Common myeloid progenitor, CD34-positive (primary cell): ENCODE results near the gene KRT2.
"Not testable (repeated sequence)": the region's sequence is repeated elsewhere in the genome, so short reads cannot be mapped to it uniquely, and the experiment has no call there.

Experiments
- CTCF ChIA-PET: fragments of 350-600 bp; sonication (Branson Sonifier 250); formaldehyde crosslinking; loops from one replicate; lab custom pipeline; 2021; ENCODE audit warnings: antibody characterized with exemption; lab: Charles Lee
- POLR2A ChIA-PET: fragments of 350-600 bp; sonication (Branson Sonifier 250); formaldehyde crosslinking; loops from one replicate; lab custom pipeline; 2021; ENCODE audit warnings: antibody characterized with exemption; lab: Charles Lee
- DNase-seq, 3 donors: peaks; one replicate each; pipeline versions ENCODE4 v3.0.0 to v3.0.0-alpha.2; 2013
- H3K27ac ChIP-seq, 2 experiments: 1 replicate in 1 of 2; 2 replicates in 1 of 2; pipeline ENCODE4 v1.7.0; 2013; ENCODE audit warnings: inconsistent platforms in 2 of 2, low read length in 2 of 2, mild to moderate bottlenecking in 2 of 2, low read depth in 1 of 2, moderate library complexity in 1 of 2; ENCODE audit not compliant: severe bottlenecking in 2 of 2, insufficient read depth in 1 of 2, poor library complexity in 1 of 2
- H3K27me3 ChIP-seq, 5 experiments: replicated peaks in 2 of 5; 1 replicate in 3 of 5; 2 replicates in 2 of 5; pipeline versions ENCODE4 v1.6.1 to v1.7.0; 2013; ENCODE audit warnings: low read length in 4 of 5, mild to moderate bottlenecking in 2 of 5, moderate library complexity in 2 of 5, inconsistent platforms in 1 of 5; ENCODE audit not compliant: insufficient read depth in 5 of 5, control insufficient read depth in 4 of 5
- H3K36me3 ChIP-seq, 4 experiments: 1 replicate in 2 of 4; 2 replicates in 2 of 4; pipeline versions ENCODE4 v1.6.1 to v1.7.0; 2013; ENCODE audit warnings: low read length in 3 of 4, control low read depth in 1 of 4, mild to moderate bottlenecking in 1 of 4; ENCODE audit not compliant: control insufficient read depth in 4 of 4, insufficient read depth in 4 of 4
- H3K4me1 ChIP-seq, 4 experiments: 1 replicate in 3 of 4; 2 replicates in 1 of 4; pipeline versions ENCODE4 v1.6.1 to v1.7.1; 2013; ENCODE audit warnings: low read length in 3 of 4, mild to moderate bottlenecking in 3 of 4, control low read depth in 1 of 4, inconsistent platforms in 1 of 4, moderate library complexity in 1 of 4; ENCODE audit not compliant: control insufficient read depth in 4 of 4, insufficient read depth in 4 of 4; ENCODE audit errors: control extremely low read depth in 1 of 4
- H3K4me3 ChIP-seq, 7 experiments: 1 replicate in 4 of 7; 2 replicates in 3 of 7; pipeline versions ENCODE4 v1.5.1 to v1.7.0; 2013; ENCODE audit warnings: mild to moderate bottlenecking in 7 of 7, low read length in 6 of 7, moderate library complexity in 6 of 7, inconsistent platforms in 2 of 7, low read depth in 2 of 7, control low read depth in 1 of 7; ENCODE audit not compliant: insufficient read depth in 4 of 7, control insufficient read depth in 1 of 7; ENCODE audit errors: extremely low read depth in 1 of 7
- H3K9me3 ChIP-seq, 5 experiments: 1 replicate in 4 of 5; 2 replicates in 1 of 5; pipeline versions ENCODE4 v1.6.1 to v1.7.1; 2013; ENCODE audit warnings: low read length in 4 of 5, mild to moderate bottlenecking in 2 of 5, inconsistent platforms in 1 of 5, low read depth in 1 of 5, moderate library complexity in 1 of 5; ENCODE audit not compliant: control insufficient read depth in 4 of 5, insufficient read depth in 2 of 5; ENCODE audit errors: control extremely low read depth in 1 of 5
- WGBS: methylation state at CpG from one replicate; pipeline ENCODE4 v1.1.5; 2013; ENCODE audit not compliant: insufficient coverage; 5-methylcytosine and 5-hydroxymethylcytosine counted together

Gene KRT2

GRCh38 chr12:52669941-52670340, 17.9 kb upstream of the KRT2 start:
- H3K4me1 ChIP-seq, DNase-seq, H3K27ac ChIP-seq, H3K36me3 ChIP-seq, H3K27me3 ChIP-seq, CTCF ChIA-PET, H3K9me3 ChIP-seq, H3K4me3 ChIP-seq, POLR2A ChIA-PET: not testable (repeated sequence)
- WGBS: 100% methylated on average over 2 of the region's 3 CpGs

DNA sequence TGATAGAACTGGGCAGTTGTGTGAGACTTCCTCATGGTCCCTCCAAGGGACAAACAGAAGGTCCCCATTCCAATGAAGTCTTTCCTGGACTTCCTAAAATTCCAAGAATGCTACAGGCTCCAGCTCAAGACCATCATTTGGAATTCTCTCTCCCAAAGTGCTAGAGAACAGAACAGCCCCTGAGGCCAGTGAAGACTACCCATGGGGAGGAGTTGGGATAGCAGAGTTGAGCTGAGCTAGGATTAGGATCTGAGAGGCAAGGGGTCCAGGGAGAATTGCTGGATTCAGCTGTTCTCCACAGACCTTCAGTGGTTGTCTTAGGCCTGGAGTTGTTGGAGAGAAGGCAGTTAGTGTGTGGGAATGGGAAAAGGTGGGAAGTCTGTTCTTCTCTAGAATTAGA, 17.4 kb upstream of the KRT2 start:
- DNase-seq: no peak
- Histone ChIP-seq H3K27me3 (peaks cover 0 to 5% (median 0%) of the 10 kb centered on the region in 5 experiments), H3K36me3 (no peaks in the 10 kb centered on the region), H3K4me3 (no peak overlapping the region), H3K9me3 (no peaks in the 10 kb centered on the region), H3K4me1 (no peaks in the 10 kb centered on the region), H3K27ac (no peak overlapping the region)
- POLR2A ChIA-PET: no interaction called here
- CTCF ChIA-PET: no interaction called here

DNA sequence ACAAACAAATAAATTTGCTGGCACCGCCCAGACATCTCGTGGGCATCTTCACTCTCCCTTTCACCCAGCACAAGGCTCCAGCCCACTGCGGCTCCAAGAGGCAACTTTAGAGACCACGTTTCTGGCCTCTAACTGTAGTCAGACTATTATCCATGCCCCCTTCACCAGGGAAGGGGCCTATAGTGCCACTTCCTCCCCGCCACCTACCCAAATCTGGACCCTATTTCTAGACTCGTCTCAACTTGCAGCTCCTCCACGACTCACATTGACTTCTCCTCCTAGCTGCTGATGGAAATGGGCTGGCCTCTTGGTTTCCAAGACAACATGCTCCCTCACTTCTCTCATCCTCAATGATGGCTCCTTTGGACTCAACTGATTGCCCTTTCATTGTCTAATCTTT, 15.9 kb upstream of the KRT2 start:
- Histone ChIP-seq H3K36me3 (no peaks in the 10 kb centered on the region), H3K9me3 (no peaks in the 10 kb centered on the region), H3K4me1 (peaks cover 0 to 3% (median 0%) of the 10 kb centered on the region in 4 experiments), H3K27ac (no peak overlapping the region), H3K4me3 (no peak overlapping the region), H3K27me3 (peaks cover 0 to 5% (median 0%) of the 10 kb centered on the region in 5 experiments)
- no peak for DNase-seq
- ChIA-PET CTCF (interaction anchor here (0.9 to 1.4 kb wide), 2 partner anchors 15 to 212 kb away, joined by 3 to 4 read pairs; no protein-coding TSS in a partner anchor), POLR2A (no interaction called here)
- WGBS: 88% methylated on average over 6 of the region's 7 CpGs

- H3K9me3 ChIP-seq: no peaks in the 10 kb centered on the region
- peaks cover 0 to 7% (median 4%) of the 10 kb centered on the region in 4 experiments for H3K4me1 ChIP-seq
- H3K4me3 ChIP-seq: no peak overlapping the region
- no peaks in the 10 kb centered on the region for H3K36me3 ChIP-seq
- H3K27me3 ChIP-seq: peaks cover 0 to 5% (median 0%) of the 10 kb centered on the region in 5 experiments
- no peak overlapping the region for H3K27ac ChIP-seq
- no peak for DNase-seq
- ChIA-PET POLR2A (no interaction called here), CTCF (interaction anchor here (0.9 to 1.4 kb wide), 2 partner anchors 15 to 212 kb away, joined by 3 to 4 read pairs; no protein-coding TSS in a partner anchor)
- WGBS: 77% methylated on average over 8 of the region's 9 CpGs
These were observed 15.5 kb upstream of the KRT2 start for GRCh38 chr12:52667509-52667908.

- Histone ChIP-seq H3K27me3 (peaks cover 0 to 5% (median 0%) of the 10 kb centered on the region in 5 experiments), H3K27ac (no peak overlapping the region), H3K9me3 (no peaks in the 10 kb centered on the region), H3K4me1 (peaks cover 0 to 16% (median 12%) of the 10 kb centered on the region in 4 experiments), H3K36me3 (no peaks in the 10 kb centered on the region), H3K4me3 (no peak overlapping the region)
- DNase-seq: no peak
- POLR2A ChIA-PET: no interaction called here
- CTCF ChIA-PET: interaction anchor here (0.7 to 1.9 kb wide), 4 partner anchors 10 to 213 kb away, joined by 3 to 8 read pairs (median 4); no protein-coding TSS in a partner anchor
- 100% methylated on average over 1 of the region's 3 CpGs for WGBS
These were observed 14.5 kb upstream of the KRT2 start for GRCh38 chr12:52666471-52666870.

DNA sequence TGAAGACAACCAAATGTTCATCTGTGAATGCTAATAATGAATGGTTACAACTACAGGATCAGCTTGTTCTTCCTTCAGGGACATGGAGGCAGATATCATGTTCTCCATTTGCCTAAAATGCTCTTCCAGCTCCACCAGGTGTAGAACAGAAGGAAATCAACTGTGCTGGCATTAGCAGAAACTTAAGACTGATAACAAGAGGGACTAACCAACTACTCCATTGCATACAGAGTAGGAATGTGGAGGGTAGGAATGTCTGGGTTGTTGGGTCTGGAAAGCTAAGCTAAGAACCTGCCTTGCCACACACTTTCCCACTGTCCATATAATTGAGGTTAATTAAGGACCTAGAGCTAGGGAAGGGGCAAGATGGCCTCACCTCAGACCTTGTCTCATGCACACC, 11.4 kb upstream of the KRT2 start:
- no peak for DNase-seq
- H3K27me3 ChIP-seq: peaks cover 0 to 2% (median 0%) of the 10 kb centered on the region in 5 experiments
- ChIA-PET POLR2A (no interaction called here), CTCF (interaction anchor here (0.9 to 1.4 kb wide), 2 partner anchors 9 to 207 kb away, joined by 3 to 5 read pairs; no protein-coding TSS in a partner anchor)
- peaks cover 4 to 21% (median 12%) of the 10 kb centered on the region in 4 experiments for H3K4me1 ChIP-seq
- H3K36me3 ChIP-seq: no peaks in the 10 kb centered on the region
- no peak overlapping the region for H3K27ac ChIP-seq
- H3K9me3 ChIP-seq: no peaks in the 10 kb centered on the region
- H3K4me3 ChIP-seq: no peak overlapping the region

- POLR2A ChIA-PET: no interaction called here
- H3K9me3 ChIP-seq: no peaks in the 10 kb centered on the region
These were observed 10.9 kb upstream of the KRT2 start for GRCh38 chr12:52662918-52663229.

More at GRCh38 chr12:52662918-52663229, 10.9 kb upstream of the KRT2 start:
- H3K36me3 ChIP-seq: no peaks in the 10 kb centered on the region
- DNase-seq: peak in 1 of 3 donors; percentile 33
- H3K27me3 ChIP-seq: no peaks in the 10 kb centered on the region
- peak overlapping the region in 1 of 2 experiments; percentile 11 for H3K27ac ChIP-seq
- CTCF ChIA-PET: interaction anchor here (0.9 to 1.4 kb wide), 2 partner anchors 10 to 208 kb away, joined by 3 to 5 read pairs; no protein-coding TSS in a partner anchor
- peaks cover 4 to 21% (median 12%) of the 10 kb centered on the region in 4 experiments for H3K4me1 ChIP-seq
- no peak overlapping the region for H3K4me3 ChIP-seq
